Neural progenitor cell (in vitro differentiated cells): ENCODE measurements around the gene PKNOX2. TPM values are rescaled to one million over a fixed set of nuclear protein-coding genes. Genes with fewer than 3 reads are reported as not detected.

ENCODE experiments used
- DNase-seq: peaks from one replicate; pipeline ENCODE4 v3.0.0-alpha.2; 2016; ENCODE audit warnings: low spot score
- H2AFZ ChIP-seq: fragments of 200-600 bp; sonication (generic); replicated peaks from 2 replicates; pipeline ENCODE4 v1.6.1; 2016; ENCODE audit warnings: antibody characterized with exemption
- H3F3A ChIP-seq: fragments of 200-600 bp; sonication (generic); 2 replicates; pipeline ENCODE4 v1.6.1; 2016; ENCODE audit warnings: antibody characterized with exemption, low read depth
- H3K27ac ChIP-seq: fragments of 200-600 bp; sonication (generic); 2 replicates; pipeline ENCODE4 v1.5.1; 2016; ENCODE audit warnings: mild to moderate bottlenecking
- H3K27me3 ChIP-seq: fragments of 200-600 bp; sonication (generic); 2 replicates; pipeline ENCODE4 v1.6.1; 2016; ENCODE audit warnings: mild to moderate bottlenecking, moderate library complexity
- H3K36me3 ChIP-seq: fragments of 200-600 bp; sonication (generic); 2 replicates; pipeline ENCODE4 v1.5.1; 2016
- H3K4me1 ChIP-seq: fragments of 200-600 bp; sonication (generic); 2 replicates; pipeline ENCODE4 v1.6.1; 2016; ENCODE audit warnings: mixed run types
- H3K4me2 ChIP-seq: fragments of 200-600 bp; sonication (generic); 2 replicates; pipeline ENCODE4 v1.6.1; 2016
- H3K4me3 ChIP-seq: fragments of 200-600 bp; sonication (generic); 2 replicates; pipeline ENCODE4 v1.5.1; 2016
- H3K79me2 ChIP-seq: fragments of 200-600 bp; sonication (generic); 2 replicates; pipeline ENCODE4 v1.6.1; 2016; ENCODE audit warnings: low read depth
- H3K9ac ChIP-seq: fragments of 200-600 bp; sonication (generic); 2 replicates; pipeline ENCODE4 v1.6.1; 2016
- H3K9me3 ChIP-seq: fragments of 200-600 bp; sonication (generic); 2 replicates; pipeline ENCODE4 v1.5.1; 2016; ENCODE audit warnings: low read depth
- H4K20me1 ChIP-seq: fragments of 200-600 bp; sonication (generic); 2 replicates; pipeline ENCODE4 v1.6.1; 2016; ENCODE audit warnings: low read depth
- H3K27ac Mint-ChIP-seq: 3 replicates; pipeline ENCODE4 v1.8.0; 2021; ENCODE audit warnings: mixed read lengths
- H3K27me3 Mint-ChIP-seq: 2 replicates; pipeline ENCODE4 v1.8.0; 2022; ENCODE audit warnings: low read depth, mild to moderate bottlenecking, inconsistent platforms, moderate library complexity, mixed read lengths; ENCODE audit not compliant: insufficient read depth
- H3K36me3 Mint-ChIP-seq: 3 replicates; pipeline ENCODE4 v1.8.0; 2021; ENCODE audit warnings: mixed read lengths
- H3K4me1 Mint-ChIP-seq: 3 replicates; pipeline ENCODE4 v1.8.0; 2021; ENCODE audit warnings: mixed read lengths
- H3K4me3 Mint-ChIP-seq: 3 replicates; pipeline ENCODE4 v1.8.0; 2021; ENCODE audit warnings: mild to moderate bottlenecking, moderate library complexity, mixed read lengths
- H3K9me3 Mint-ChIP-seq: 3 replicates; pipeline ENCODE4 v1.8.0; 2020; ENCODE audit warnings: mixed read lengths
- CTCF ChIP-seq: fragments of 200-600 bp; sonication (generic); IDR thresholded peaks from 2 replicates; pipeline ENCODE4 v1.5.1; 2017; ENCODE audit warnings: antibody characterized with exemption, mild to moderate bottlenecking
- EZH2 ChIP-seq: fragments of 200-600 bp; sonication (generic); IDR thresholded peaks from 2 replicates; pipeline ENCODE4 v1.6.1; 2017; ENCODE audit warnings: antibody characterized with exemption, mild to moderate bottlenecking, moderate library complexity
- EZH2phosphoT487 ChIP-seq: fragments of 200-600 bp; sonication (generic); IDR thresholded peaks from 2 replicates; pipeline ENCODE4 v1.6.1; 2017; ENCODE audit warnings: antibody characterized with exemption
- total RNA-seq: library from RNA; depleted of rRNA; stranded (reverse); fragments of >200 nt; gene quantifications from 2 replicates; pipeline ENCODE4 v1.2.3, GENCODE V29; 2015; ENCODE audit warnings: low replicate concordance

The PKNOX2 gene
- total RNA-seq, 1 donor from 2014 or later: 4.3 TPM

- H3K36me3 ChIP-seq: no peaks in the 10 kb centered on the region
- H3K9me3 ChIP-seq: no peaks in the 10 kb centered on the region
- peaks cover 16% of the 10 kb centered on the region for H3F3A ChIP-seq
- H3K9me3 Mint-ChIP-seq: no peaks in the 10 kb centered on the region
- TF ChIP-seq EZH2 (no peak), EZH2phosphoT487 (no peak), CTCF (no peak)
- no peaks in the 10 kb centered on the region for H3K79me2 ChIP-seq
- DNase-seq: peak; percentile 16
- no peak overlapping the region for H3K4me3 ChIP-seq
- no peak overlapping the region for H3K9ac ChIP-seq
- no peak overlapping the region for H3K4me3 Mint-ChIP-seq
- H4K20me1 ChIP-seq: no peaks in the 10 kb centered on the region
- H3K27me3 ChIP-seq: no peaks in the 10 kb centered on the region
- no peak overlapping the region for H2AFZ ChIP-seq
- H3K4me1 ChIP-seq: peaks cover 19% of the 10 kb centered on the region
- peaks cover 31% of the 10 kb centered on the region for H3K36me3 Mint-ChIP-seq
- peak overlapping the region; percentile 88 for H3K27ac Mint-ChIP-seq
- peak overlapping the region; percentile 71 for H3K27ac ChIP-seq
- no peaks in the 10 kb centered on the region for H3K27me3 Mint-ChIP-seq
- H3K4me2 ChIP-seq: peak overlapping the region; percentile 14
- H3K4me1 Mint-ChIP-seq: peaks cover 43% of the 10 kb centered on the region
Measured at GRCh38 chr11:125250318-125251213, 86.0 kb downstream of the PKNOX2 start.

- no peak for DNase-seq
- no peaks in the 10 kb centered on the region for H3K9me3 Mint-ChIP-seq
- Histone ChIP-seq H2AFZ (no peak overlapping the region), H3K4me3 (no peak overlapping the region), H3K27ac (no peak overlapping the region), H3K36me3 (no peaks in the 10 kb centered on the region), H3K27me3 (no peaks in the 10 kb centered on the region), H3K79me2 (no peaks in the 10 kb centered on the region), H3K9me3 (no peaks in the 10 kb centered on the region), H3K4me1 (peaks cover 19% of the 10 kb centered on the region), H3F3A (peaks cover 16% of the 10 kb centered on the region), H3K9ac (no peak overlapping the region), H4K20me1 (no peaks in the 10 kb centered on the region), H3K4me2 (peak overlapping the region; percentile 14)
- TF ChIP-seq EZH2 (no peak), EZH2phosphoT487 (no peak)
- no peaks in the 10 kb centered on the region for H3K27me3 Mint-ChIP-seq
- peak overlapping the region; percentile 22 for H3K27ac Mint-ChIP-seq
- peaks cover 45% of the 10 kb centered on the region for H3K4me1 Mint-ChIP-seq
- no peak overlapping the region for H3K4me3 Mint-ChIP-seq
- peaks cover 29% of the 10 kb centered on the region for H3K36me3 Mint-ChIP-seq
Measured at GRCh38 chr11:125251214-125251545, 86.6 kb downstream of the PKNOX2 start.

GRCh38 chr11:125251956-125252355, 87.4 kb downstream of the PKNOX2 start:
- no peak overlapping the region for H3K4me2 ChIP-seq
- Mint-ChIP-seq H3K4me3 (no peak overlapping the region), H3K27ac (peak overlapping the region; percentile 6), H3K4me1 (peaks cover 43% of the 10 kb centered on the region), H3K9me3 (no peaks in the 10 kb centered on the region), H3K27me3 (no peaks in the 10 kb centered on the region), H3K36me3 (peaks cover 30% of the 10 kb centered on the region)
- H3K36me3 ChIP-seq: no peaks in the 10 kb centered on the region
- no peak overlapping the region for H3K4me3 ChIP-seq
- no peaks in the 10 kb centered on the region for H3K27me3 ChIP-seq
- H3K79me2 ChIP-seq: no peaks in the 10 kb centered on the region
- H3K27ac ChIP-seq: no peak overlapping the region
- TF ChIP-seq EZH2phosphoT487 (no peak), EZH2 (no peak), CTCF (no peak)
- H3F3A ChIP-seq: peaks cover 17% of the 10 kb centered on the region
- no peaks in the 10 kb centered on the region for H3K9me3 ChIP-seq
- H3K9ac ChIP-seq: no peak overlapping the region
- no peak for DNase-seq
- no peak overlapping the region for H2AFZ ChIP-seq
- peaks cover 17% of the 10 kb centered on the region for H3K4me1 ChIP-seq
- no peaks in the 10 kb centered on the region for H4K20me1 ChIP-seq

- H3K9me3 Mint-ChIP-seq: no peaks in the 10 kb centered on the region
- Histone ChIP-seq H3K4me2 (no peak overlapping the region), H3K27me3 (no peaks in the 10 kb centered on the region), H3K36me3 (no peaks in the 10 kb centered on the region), H3K9ac (no peak overlapping the region), H3K4me3 (no peak overlapping the region), H3F3A (peaks cover 26% of the 10 kb centered on the region), H3K4me1 (peaks cover 29% of the 10 kb centered on the region), H4K20me1 (no peaks in the 10 kb centered on the region), H3K79me2 (no peaks in the 10 kb centered on the region), H3K9me3 (no peaks in the 10 kb centered on the region), H2AFZ (no peak overlapping the region), H3K27ac (no peak overlapping the region)
- H3K4me1 Mint-ChIP-seq: peaks cover 46% of the 10 kb centered on the region
- peaks cover 34% of the 10 kb centered on the region for H3K36me3 Mint-ChIP-seq
- H3K27me3 Mint-ChIP-seq: no peaks in the 10 kb centered on the region
- H3K27ac Mint-ChIP-seq: no peak overlapping the region
- TF ChIP-seq CTCF: no peak
- DNase-seq: no peak
- no peak overlapping the region for H3K4me3 Mint-ChIP-seq
Measured at GRCh38 chr11:125253289-125253688, 88.7 kb downstream of the PKNOX2 start.
